K562 (cell line): ENCODE measurements around the gene CCNL1. TPM values are rescaled to one million over a fixed set of nuclear protein-coding genes. Genes with fewer than 3 reads are reported as not detected.

Experiments used
- CBX8 ChIP-seq: fragments of 200-600 bp; sonication (generic); IDR thresholded peaks from 2 replicates; pipeline ENCODE4 v1.6.1; 2012; ENCODE audit warnings: borderline replicate concordance, mixed run types, low read depth, mild to moderate bottlenecking, moderate library complexity, mixed read lengths, low read length, control low read depth, inconsistent platforms; ENCODE audit not compliant: poor library complexity, severe bottlenecking; ENCODE audit errors: extremely low read depth
- DEAF1 ChIP-seq: fragments of 450-650 bp; formaldehyde crosslinking; IDR thresholded peaks from 2 replicates; pipeline ENCODE4 v1.4.0; 2020; ENCODE audit warnings: mild to moderate bottlenecking, moderate library complexity
- HBP1 ChIP-seq: fragments of 450-650 bp; formaldehyde crosslinking; IDR thresholded peaks from 2 replicates; pipeline ENCODE4 v1.4.0; 2022; ENCODE audit warnings: missing genetic modification characterization
- ILF3 ChIP-seq: fragments of 450-650 bp; IDR thresholded peaks from 2 replicates; pipeline ENCODE4 v1.6.1; 2018; ENCODE audit warnings: antibody characterized with exemption, mild to moderate bottlenecking, moderate library complexity, borderline replicate concordance
- JUNB ChIP-seq: fragments of 450-650 bp; formaldehyde crosslinking; conservative IDR thresholded peaks from 2 replicates; pipeline ENCODE4 v1.4.0; 2020; ENCODE audit warnings: mild to moderate bottlenecking
- MEF2A ChIP-seq: IDR thresholded peaks from 2 replicates; pipeline ENCODE4 v1.6.1; 2011; ENCODE audit warnings: low read depth, mild to moderate bottlenecking, low read length, moderate library complexity; ENCODE audit not compliant: control insufficient read depth
- MEF2D ChIP-seq: conservative IDR thresholded peaks from 2 replicates; pipeline ENCODE4 v1.6.1; 2016; ENCODE audit warnings: low read depth, missing genetic modification characterization, missing compliant biosample characterization
- NR3C1 ChIP-seq: sonication (generic); formaldehyde crosslinking; IDR thresholded peaks from 2 replicates; pipeline ENCODE4 v1.8.1; 2022; ENCODE audit warnings: missing genetic modification reagents
- PREB ChIP-seq: sonication (generic); formaldehyde crosslinking; IDR thresholded peaks from 2 replicates; pipeline ENCODE4 v1.8.1; 2023; ENCODE audit warnings: mild to moderate bottlenecking, missing genetic modification reagents
- PTTG1 ChIP-seq: fragments of 450-650 bp; IDR thresholded peaks from 2 replicates; pipeline ENCODE4 v1.6.1; 2016; ENCODE audit warnings: low read depth, mild to moderate bottlenecking, missing genetic modification characterization, missing compliant biosample characterization
- RBM17 ChIP-seq: fragments of 200-400 bp; formaldehyde crosslinking; IDR thresholded peaks from 2 replicates; pipeline ENCODE4 v1.6.1; 2017; ENCODE audit warnings: low read depth, mild to moderate bottlenecking, low read length, borderline replicate concordance
- RCOR1 ChIP-seq, 2 experiments: IDR thresholded peaks; 2 replicates each; pipeline ENCODE4 v1.6.1; 2012; ENCODE audit warnings: low read depth in 2 of 2, low read length in 2 of 2, borderline replicate concordance in 1 of 2, improper control_type of control experiment in 1 of 2
- SMAD4 ChIP-seq: fragments of 250-450 bp; sonication (Bioruptor Pico); conservative IDR thresholded peaks from 2 replicates; pipeline ENCODE4 v1.8.0; 2021; ENCODE audit warnings: inconsistent platforms, mild to moderate bottlenecking, moderate library complexity
- SP2 ChIP-seq: IDR thresholded peaks from 2 replicates; pipeline ENCODE4 v1.6.1; 2011; ENCODE audit warnings: mild to moderate bottlenecking, low read depth, low read length, moderate library complexity; ENCODE audit not compliant: poor library complexity, severe bottlenecking; ENCODE audit errors: extremely low read depth
- STAT5B ChIP-seq: fragments of 250-450 bp; sonication (Bioruptor Pico); IDR thresholded peaks from 2 replicates; pipeline ENCODE4 v1.8.0; 2021; ENCODE audit warnings: mild to moderate bottlenecking, inconsistent platforms
- THAP7 ChIP-seq: fragments of 250-450 bp; sonication (Bioruptor Pico); IDR thresholded peaks from 2 replicates; pipeline ENCODE4 v1.5.0; 2021
- ZFX ChIP-seq: sonication (generic); formaldehyde crosslinking; IDR thresholded peaks from 2 replicates; pipeline ENCODE4 v1.8.0; 2022; ENCODE audit warnings: mild to moderate bottlenecking, missing genetic modification reagents, moderate library complexity
- ZNF589 ChIP-seq: fragments of 200-800 bp; sonication (Bioruptor generic); IDR thresholded peaks from 2 replicates; pipeline ENCODE4 v1.6.1; 2016; ENCODE audit warnings: low read depth, missing genetic modification characterization, missing compliant biosample characterization
- polyA plus RNA-seq, 8 experiments: library from polyadenylated mRNA; depleted of rRNA in 4 of 8; stranded (reverse) in 5 of 8; unstranded in 3 of 8; fragments of >200 nt; fragmentation: Nextera tagmentation in 2 of 8; fragmentation: Illumina TruSeq in 1 of 8; extraction: Ambion mirVana in 2 of 8; extraction: Trizol in 1 of 8; gene quantifications; 2 replicates each; pipeline versions ENCODE4 v1.2.1 to v1.2.3, GENCODE V29; 2011 to 2014; ENCODE audit warnings: inconsistent platforms in 1 of 8, missing spikeins in 1 of 8
- total RNA-seq, 7 experiments: library from RNA; depleted of rRNA in 6 of 7; stranded (reverse); fragments of >200 nt in 6 of 7; fragmentation: Illumina TruSeq in 2 of 7; extraction: Trizol in 2 of 7; gene quantifications; 2 replicates each; pipeline versions ENCODE4 v1.2.1 to v1.2.3, GENCODE V29; 2011 to 2021; ENCODE audit warnings: low replicate concordance in 1 of 7

The CCNL1 gene
- total and polyA plus RNA-seq, 9 of the 15 experiments (the other 6 are each of a cell fraction or from before 2014, with no cell fraction given), result 16.1 to 186 (median 132) TPM

GRCh38 chr3:157130467-157131251 is 29.3 kb downstream of the CCNL1 start (continued):
- TF ChIP-seq CBX8, result no peak
- no peak for TF ChIP-seq THAP7 (CRISPR knock-in tag)
- TF ChIP-seq STAT5B, result no peak
- TF ChIP-seq RCOR1 (IDR thresholded peaks at IDR 0.05; ENCODE audit: borderline replicate concordance in 1 of 2, low read depth in 2 of 2, low read length in 2 of 2), result no peak
- TF ChIP-seq PREB, result no peak
- TF ChIP-seq SMAD4, result peak; percentile 63
- TF ChIP-seq MEF2A, result no peak
- TF ChIP-seq ZFX (CRISPR knock-in tag), result no peak
- 0 out of 2 replicates have a peak, but pooled peaks have one; percentile 58 for TF ChIP-seq HBP1
- 0 out of 2 replicates have a peak, but pooled peaks have one; percentile 29 for TF ChIP-seq ZNF589 (CRISPR knock-in tag)
- TF ChIP-seq NR3C1 (CRISPR knock-in tag), result no peak
- no peak for TF ChIP-seq PTTG1
- TF ChIP-seq RBM17, result no peak
- no peak for TF ChIP-seq SP2
- no peak for TF ChIP-seq ILF3
- peak; percentile 83; the same call in 1 of the 2 replicates for TF ChIP-seq DEAF1 (CRISPR knock-in tag)
- TF ChIP-seq JUNB (CRISPR knock-in tag), result no peak
- TF ChIP-seq MEF2D (tag), result no peak
